MCF 10A (cell line): ENCODE results near the gene RGS3. TPM values are rescaled to one million over a fixed set of nuclear protein-coding genes. Genes with fewer than 3 reads are reported as not detected.

Experiments used
- BruUV-seq: library from RNA; stranded (reverse); fragments of 400-500 nt; replicated peaks from 2 replicates; lab custom pipeline; 2021; lab: Mats Ljungman, UMichigan
- CTCF ChIA-PET: fragments of 300-600 bp; sonication (Branson Sonifier 250); formaldehyde crosslinking; extraction: SDS; loops from one replicate; lab custom pipeline; 2021; ENCODE audit warnings: antibody characterized with exemption, inconsistent platforms; lab: Yijun Ruan, JAX
- POLR2A ChIA-PET: fragments of 300-600, 350-650 bp; sonication (Branson Sonifier 250); formaldehyde crosslinking; extraction: SDS; loops from one replicate; lab custom pipeline; 2020; ENCODE audit warnings: antibody characterized with exemption, inconsistent platforms; lab: Yijun Ruan, JAX
- DNase-seq: peaks from one replicate; pipeline ENCODE4 v3.0.0-alpha.2; 2018; ENCODE audit not compliant: unreplicated experiment
- H3K27ac Mint-ChIP-seq: one replicate; pipeline ENCODE4 v1.8.0; 2022; ENCODE audit warnings: mild to moderate bottlenecking, low read depth, mixed read lengths; ENCODE audit not compliant: unreplicated experiment
- H3K27me3 Mint-ChIP-seq: one replicate; pipeline ENCODE4 v1.8.0; 2022; ENCODE audit warnings: mixed read lengths; ENCODE audit not compliant: insufficient read depth, unreplicated experiment
- H3K36me3 Mint-ChIP-seq: one replicate; pipeline ENCODE4 v1.8.0; 2022; ENCODE audit warnings: mild to moderate bottlenecking, moderate library complexity, mixed read lengths; ENCODE audit not compliant: insufficient read depth, unreplicated experiment
- H3K4me1 Mint-ChIP-seq: one replicate; pipeline ENCODE4 v1.8.0; 2022; ENCODE audit warnings: mixed read lengths; ENCODE audit not compliant: insufficient read depth, unreplicated experiment
- H3K4me3 Mint-ChIP-seq: one replicate; pipeline ENCODE4 v1.8.0; 2022; ENCODE audit warnings: mild to moderate bottlenecking, moderate library complexity, mixed read lengths; ENCODE audit not compliant: unreplicated experiment
- H3K9me3 Mint-ChIP-seq: one replicate; pipeline ENCODE4 v1.8.0; 2022; ENCODE audit warnings: mixed read lengths; ENCODE audit not compliant: unreplicated experiment
- intact Hi-C: fragments of 100-400 bp; cut with micrococcal nuclease; formaldehyde crosslinking; loops from 2 replicates; pipeline ENCODE4 v1.14.1; 2022
- total RNA-seq: library from RNA; stranded (reverse); gene quantifications from 2 replicates; pipeline ENCODE4 v1.2.3, GENCODE V29; 2022
- TF ChIP-seq, protein P1 (sequence below): fragments of 200-600 bp; IDR thresholded peaks from one replicate; pipeline ENCODE4 v1.8.0; 2022; ENCODE audit warnings: antibody characterized with exemption, mild to moderate bottlenecking; ENCODE audit not compliant: unreplicated experiment

The RGS3 gene
- total RNA-seq, 1 experiment from 2014 or later: 32.1 TPM

DNA sequence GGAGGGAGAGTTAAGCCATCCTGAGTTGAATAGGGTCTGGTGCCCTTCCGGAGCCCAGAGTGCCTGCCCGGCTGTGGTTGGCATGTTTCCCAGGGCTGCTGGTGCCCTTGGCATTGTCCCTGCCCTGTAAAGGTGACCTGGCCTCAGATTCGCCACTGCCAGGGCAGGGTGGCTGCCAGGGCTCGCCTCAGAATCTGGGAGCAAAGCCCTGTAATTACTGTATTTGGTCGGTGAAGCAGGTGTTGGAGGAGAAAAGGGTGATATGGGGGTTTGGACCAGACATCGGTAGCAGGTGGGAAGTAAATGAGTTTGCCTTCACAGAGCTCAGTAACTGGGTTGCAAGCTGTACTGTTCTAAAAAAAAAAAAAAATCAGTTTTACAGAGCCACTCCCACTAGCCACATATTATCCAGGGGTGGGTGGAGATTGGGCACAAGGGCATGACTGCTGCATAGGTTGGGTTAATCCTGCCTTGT lies 47.6 kb downstream of the RGS3 start:
- intact Hi-C loops: no loop called here
- DNase-seq: no peak
- no TSS peak for BruUV-seq
- H3K9me3 Mint-ChIP-seq: no peaks in the 10 kb centered on the region
- no peak overlapping the region for H3K4me3 Mint-ChIP-seq
- no peaks in the 10 kb centered on the region for H3K27me3 Mint-ChIP-seq
- H3K27ac Mint-ChIP-seq: no peak overlapping the region
- H3K4me1 Mint-ChIP-seq: peaks cover 5% of the 10 kb centered on the region
- POLR2A ChIA-PET: no interaction called here
- no peaks in the 10 kb centered on the region for H3K36me3 Mint-ChIP-seq
- TF ChIP-seq, protein P1, sequence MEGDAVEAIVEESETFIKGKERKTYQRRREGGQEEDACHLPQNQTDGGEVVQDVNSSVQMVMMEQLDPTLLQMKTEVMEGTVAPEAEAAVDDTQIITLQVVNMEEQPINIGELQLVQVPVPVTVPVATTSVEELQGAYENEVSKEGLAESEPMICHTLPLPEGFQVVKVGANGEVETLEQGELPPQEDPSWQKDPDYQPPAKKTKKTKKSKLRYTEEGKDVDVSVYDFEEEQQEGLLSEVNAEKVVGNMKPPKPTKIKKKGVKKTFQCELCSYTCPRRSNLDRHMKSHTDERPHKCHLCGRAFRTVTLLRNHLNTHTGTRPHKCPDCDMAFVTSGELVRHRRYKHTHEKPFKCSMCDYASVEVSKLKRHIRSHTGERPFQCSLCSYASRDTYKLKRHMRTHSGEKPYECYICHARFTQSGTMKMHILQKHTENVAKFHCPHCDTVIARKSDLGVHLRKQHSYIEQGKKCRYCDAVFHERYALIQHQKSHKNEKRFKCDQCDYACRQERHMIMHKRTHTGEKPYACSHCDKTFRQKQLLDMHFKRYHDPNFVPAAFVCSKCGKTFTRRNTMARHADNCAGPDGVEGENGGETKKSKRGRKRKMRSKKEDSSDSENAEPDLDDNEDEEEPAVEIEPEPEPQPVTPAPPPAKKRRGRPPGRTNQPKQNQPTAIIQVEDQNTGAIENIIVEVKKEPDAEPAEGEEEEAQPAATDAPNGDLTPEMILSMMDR: no peak
- CTCF ChIA-PET: no interaction called here

DNA sequence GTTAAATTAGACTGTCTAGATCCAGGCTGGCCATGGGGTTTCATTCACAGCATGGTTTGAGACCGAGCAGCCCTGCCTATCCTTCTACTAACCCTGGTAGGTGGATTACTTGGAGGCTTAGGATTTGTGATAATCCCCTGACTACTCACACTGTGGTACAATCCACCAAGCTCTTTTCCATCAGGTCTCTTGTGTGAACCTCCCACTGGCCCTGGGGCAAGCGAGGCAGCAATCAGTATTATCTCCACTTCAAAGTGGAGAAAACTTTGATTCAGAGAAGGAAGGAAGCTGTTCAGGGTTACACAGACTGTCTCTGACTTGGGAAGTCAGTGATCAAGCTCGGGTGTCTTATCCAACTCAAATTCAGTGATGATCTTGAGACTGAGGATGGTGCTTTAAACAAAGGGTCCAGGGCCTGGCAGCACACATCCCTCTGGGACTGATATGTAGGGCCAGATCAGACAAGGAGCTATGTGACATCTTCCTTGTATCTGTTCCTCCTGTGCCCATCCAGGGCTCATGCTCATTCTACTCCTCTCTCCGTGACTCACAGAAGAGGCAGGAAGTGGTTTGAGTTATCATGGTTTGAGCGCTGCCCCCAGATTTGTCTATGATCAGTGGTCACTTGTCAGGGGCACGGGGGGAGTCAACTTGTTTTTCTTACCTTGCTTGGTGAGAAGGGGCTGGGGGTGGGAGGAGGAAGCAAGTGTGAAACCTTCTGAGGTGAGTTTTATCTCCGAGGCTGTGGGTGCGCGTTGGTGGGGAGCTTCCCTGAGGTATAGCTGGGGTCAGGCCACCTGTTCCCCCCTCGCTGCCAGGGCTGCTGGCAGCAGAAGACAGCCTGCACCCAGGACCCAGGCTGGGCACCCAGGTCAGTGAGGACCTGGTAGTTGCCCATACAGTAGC lies 48.6 kb downstream of the RGS3 start:
- ChIA-PET CTCF (interaction anchor here (0.7 kb wide), 1 partner anchor 146 kb away, joined by 4 read pairs; no protein-coding TSS in a partner anchor), POLR2A (no interaction called here)
- TF ChIP-seq, protein P1: no peak
- Mint-ChIP-seq H3K9me3 (no peaks in the 10 kb centered on the region), H3K36me3 (no peaks in the 10 kb centered on the region), H3K4me3 (no peak overlapping the region), H3K27me3 (no peaks in the 10 kb centered on the region), H3K4me1 (peaks cover 5% of the 10 kb centered on the region), H3K27ac (no peak overlapping the region)
- intact Hi-C loops: no loop called here
- no peak for DNase-seq
- no TSS peak for BruUV-seq

DNA sequence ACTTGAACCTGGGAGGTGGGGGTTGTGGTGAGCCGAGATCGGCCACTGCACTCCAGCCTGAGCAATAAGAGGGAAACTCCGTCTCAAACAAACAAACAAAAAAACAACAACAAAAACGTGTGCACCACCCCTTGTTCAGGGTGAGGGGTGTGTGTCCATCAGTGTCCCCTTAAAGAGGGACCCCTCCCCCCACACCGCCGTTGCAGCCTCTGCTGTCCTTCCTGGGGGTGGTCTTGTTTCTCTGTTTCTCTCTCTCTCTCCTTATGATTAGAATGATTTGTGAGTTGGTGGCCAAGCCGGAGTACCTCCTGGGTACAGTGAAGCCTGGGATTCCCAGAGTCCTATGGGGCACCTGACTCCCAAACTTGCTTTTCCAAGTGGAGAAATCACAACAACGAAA lies 49.6 kb downstream of the RGS3 start:
- DNase-seq: no peak
- intact Hi-C loops: no loop called here
- peaks cover 5% of the 10 kb centered on the region for H3K4me1 Mint-ChIP-seq
- no TSS peak for BruUV-seq
- ChIA-PET CTCF (interaction anchor here (0.5 kb wide), 1 partner anchor 165 kb away, joined by 3 read pairs; no protein-coding TSS in a partner anchor), POLR2A (no interaction called here)
- no peak overlapping the region for H3K4me3 Mint-ChIP-seq
- no peaks in the 10 kb centered on the region for H3K9me3 Mint-ChIP-seq
- TF ChIP-seq, protein P1: no peak
- H3K27ac Mint-ChIP-seq: no peak overlapping the region
- H3K36me3 Mint-ChIP-seq: no peaks in the 10 kb centered on the region
- no peaks in the 10 kb centered on the region for H3K27me3 Mint-ChIP-seq

DNA sequence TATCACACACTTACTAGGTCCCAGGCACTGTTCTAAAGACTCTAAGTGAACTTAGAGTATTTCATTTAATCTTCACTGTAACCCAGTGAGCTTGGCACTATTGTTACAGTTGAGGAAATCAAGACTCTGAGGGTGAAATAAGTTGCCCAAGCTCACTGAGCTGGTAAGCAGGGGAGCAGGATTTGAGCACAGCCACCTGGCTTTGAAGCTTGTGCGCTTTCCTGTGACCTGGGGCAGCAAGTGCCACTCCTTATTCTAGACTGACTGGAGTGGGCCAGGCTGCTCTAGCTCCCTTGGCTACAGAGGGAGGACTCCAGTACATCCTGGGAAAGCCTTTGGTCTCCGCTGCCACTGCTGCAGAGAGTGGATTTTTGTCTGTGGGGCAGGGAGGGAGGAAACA lies 50.0 kb downstream of the RGS3 start:
- intact Hi-C loops: no loop called here
- no TSS peak for BruUV-seq
- POLR2A ChIA-PET: no interaction called here
- Mint-ChIP-seq H3K4me3 (no peak overlapping the region), H3K27me3 (no peaks in the 10 kb centered on the region), H3K4me1 (peaks cover 1% of the 10 kb centered on the region), H3K36me3 (no peaks in the 10 kb centered on the region), H3K9me3 (no peaks in the 10 kb centered on the region), H3K27ac (no peak overlapping the region)
- TF ChIP-seq, protein P1: no peak
- CTCF ChIA-PET: interaction anchor here (0.5 to 0.6 kb wide), 2 partner anchors 126 to 165 kb away, joined by 3 read pairs; no protein-coding TSS in a partner anchor
- DNase-seq: no peak
